ENCODE measurements around the gene SARDH.
A peak's percentile ranks its signal among the peaks of the same experiment; 100 is the strongest.

The SARDH gene

GRCh38 chr9:133783331-133783731, 45.2 kb upstream of the SARDH start:
- H3K79me2 ChIP-seq (ENCODE audit: low read length): no peaks in the 10 kb centered on the region
- H2AFZ ChIP-seq (ENCODE audit: low read length): no peak overlapping the region
- no peaks in the 10 kb centered on the region for H3K9me2 ChIP-seq (replicated peaks; ENCODE audit: insufficient read depth, low read length)
- no peaks in the 10 kb centered on the region; the same call in 1 of the 2 replicates for H3K27me3 ChIP-seq (replicated peaks; ENCODE audit: insufficient read depth, low read length)
- no peaks in the 10 kb centered on the region for H3K36me3 ChIP-seq (replicated peaks; ENCODE audit: insufficient read depth, low read length)
- H3K9ac ChIP-seq (ENCODE audit: low read length): no peak overlapping the region
- no peaks in the 10 kb centered on the region for H4K20me1 ChIP-seq (ENCODE audit: insufficient read depth, low read length)
- TF ChIP-seq EZH2 (optimal IDR thresholded peaks at IDR 0.05; ENCODE audit: low read depth, low read length): no peak
- no peak for TF ChIP-seq EZH2phosphoT487 (IDR thresholded peaks at IDR 0.05; ENCODE audit: low read length)
- TF ChIP-seq, protein P1, sequence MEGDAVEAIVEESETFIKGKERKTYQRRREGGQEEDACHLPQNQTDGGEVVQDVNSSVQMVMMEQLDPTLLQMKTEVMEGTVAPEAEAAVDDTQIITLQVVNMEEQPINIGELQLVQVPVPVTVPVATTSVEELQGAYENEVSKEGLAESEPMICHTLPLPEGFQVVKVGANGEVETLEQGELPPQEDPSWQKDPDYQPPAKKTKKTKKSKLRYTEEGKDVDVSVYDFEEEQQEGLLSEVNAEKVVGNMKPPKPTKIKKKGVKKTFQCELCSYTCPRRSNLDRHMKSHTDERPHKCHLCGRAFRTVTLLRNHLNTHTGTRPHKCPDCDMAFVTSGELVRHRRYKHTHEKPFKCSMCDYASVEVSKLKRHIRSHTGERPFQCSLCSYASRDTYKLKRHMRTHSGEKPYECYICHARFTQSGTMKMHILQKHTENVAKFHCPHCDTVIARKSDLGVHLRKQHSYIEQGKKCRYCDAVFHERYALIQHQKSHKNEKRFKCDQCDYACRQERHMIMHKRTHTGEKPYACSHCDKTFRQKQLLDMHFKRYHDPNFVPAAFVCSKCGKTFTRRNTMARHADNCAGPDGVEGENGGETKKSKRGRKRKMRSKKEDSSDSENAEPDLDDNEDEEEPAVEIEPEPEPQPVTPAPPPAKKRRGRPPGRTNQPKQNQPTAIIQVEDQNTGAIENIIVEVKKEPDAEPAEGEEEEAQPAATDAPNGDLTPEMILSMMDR (IDR thresholded peaks at IDR 0.05; ENCODE audit: low read length): no peak
- no peaks in the 10 kb centered on the region for H3K4me1 ChIP-seq (ENCODE audit: low read length)
- H3F3A ChIP-seq (ENCODE audit: insufficient read depth, low read length): no peaks in the 10 kb centered on the region
- no peaks in the 10 kb centered on the region for H3K9me3 ChIP-seq (replicated peaks; ENCODE audit: insufficient read depth, low read length)
- no peak for DNase-seq
- H3K27ac ChIP-seq (ENCODE audit: low read length): no peak overlapping the region
- no peak overlapping the region for H3K4me2 ChIP-seq (ENCODE audit: low read depth, low read length)
- no peak overlapping the region for H3K4me3 ChIP-seq (ENCODE audit: low read length)

DNA sequence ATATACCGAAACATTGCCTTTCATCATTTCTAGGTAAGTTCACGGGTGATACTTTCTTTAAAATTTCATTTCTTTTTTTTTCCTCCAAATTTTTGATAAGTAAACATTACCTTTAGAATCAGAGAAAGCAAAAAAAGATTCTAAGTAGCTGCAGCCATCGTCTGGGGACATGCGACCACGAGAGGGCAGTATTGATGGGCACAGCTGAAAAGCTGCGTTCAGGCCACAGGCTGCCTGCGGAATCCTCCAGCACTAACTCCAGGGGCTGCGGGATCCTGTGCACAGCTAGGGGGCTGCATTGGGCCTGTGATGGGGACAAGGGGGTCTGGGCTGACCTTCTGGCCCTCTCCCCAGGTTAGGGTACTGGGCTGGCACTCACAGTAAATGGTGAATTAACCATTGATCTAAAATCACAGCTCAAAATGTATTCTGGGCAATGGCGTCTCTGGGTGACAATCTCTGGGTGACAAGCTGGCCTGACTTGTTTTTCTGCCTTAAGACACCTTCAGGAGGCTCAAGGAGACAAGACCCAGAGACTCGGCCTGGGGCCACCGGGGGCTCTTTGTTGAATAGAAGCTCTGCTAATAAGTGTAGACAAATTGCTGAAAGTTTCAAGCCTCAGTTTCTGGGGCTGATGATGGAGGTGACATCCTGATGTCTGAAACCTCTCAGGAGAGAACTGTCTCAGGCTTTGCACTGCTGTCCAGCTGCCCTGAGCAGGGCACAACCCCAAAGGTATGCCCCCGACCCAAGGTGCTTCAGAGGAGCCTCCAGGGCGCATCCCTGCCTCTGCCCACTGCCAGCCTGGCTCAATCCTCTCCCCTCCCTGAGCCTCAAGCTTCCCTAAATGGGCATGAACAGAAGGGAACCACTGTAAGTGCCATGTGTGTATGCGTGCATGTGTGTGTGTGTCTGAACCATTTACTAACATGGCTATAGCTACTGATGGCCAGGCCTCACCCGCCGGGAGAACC, 44.3 kb upstream of the SARDH start:
- H3K9me2 ChIP-seq (replicated peaks; ENCODE audit: insufficient read depth, low read length): no peaks in the 10 kb centered on the region
- no peak overlapping the region for H3K9ac ChIP-seq (ENCODE audit: low read length)
- TF ChIP-seq EZH2 (optimal IDR thresholded peaks at IDR 0.05; ENCODE audit: low read depth, low read length): no peak
- TF ChIP-seq, protein P1 (IDR thresholded peaks at IDR 0.05; ENCODE audit: low read length): peak; percentile 76
- no peak overlapping the region for H3K4me2 ChIP-seq (ENCODE audit: low read depth, low read length)
- no peak overlapping the region for H3K27ac ChIP-seq (ENCODE audit: low read length)
- H3K9me3 ChIP-seq (replicated peaks; ENCODE audit: insufficient read depth, low read length): no peaks in the 10 kb centered on the region
- H3K79me2 ChIP-seq (ENCODE audit: low read length): no peaks in the 10 kb centered on the region
- no peaks in the 10 kb centered on the region for H3K4me1 ChIP-seq (ENCODE audit: low read length)
- H3K27me3 ChIP-seq (replicated peaks; ENCODE audit: insufficient read depth, low read length): peaks cover 3% of the 10 kb centered on the region
- H4K20me1 ChIP-seq (ENCODE audit: insufficient read depth, low read length): no peaks in the 10 kb centered on the region
- H3K4me3 ChIP-seq (ENCODE audit: low read length): no peak overlapping the region
- no peak overlapping the region for H2AFZ ChIP-seq (ENCODE audit: low read length)
- DNase-seq: peak; percentile 55
- H3K36me3 ChIP-seq (replicated peaks; ENCODE audit: insufficient read depth, low read length): no peaks in the 10 kb centered on the region
- H3F3A ChIP-seq (ENCODE audit: insufficient read depth, low read length): no peaks in the 10 kb centered on the region

DNA sequence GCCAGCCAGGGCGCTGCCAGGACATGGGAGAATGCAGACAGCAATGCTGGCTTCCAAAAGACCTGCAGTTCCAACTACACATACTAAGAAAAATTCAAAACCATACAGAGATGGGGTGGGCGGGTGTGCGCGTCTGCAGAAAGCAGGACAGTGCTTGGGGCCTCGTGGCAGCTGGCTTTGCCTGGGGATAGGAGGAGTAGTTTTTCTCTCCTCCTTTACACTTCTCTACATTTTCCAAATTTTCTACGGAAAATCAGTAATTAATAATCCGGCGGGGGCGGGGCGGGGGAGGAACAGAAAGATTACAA, 43.6 kb upstream of the SARDH start:
- peaks cover 9% of the 10 kb centered on the region for H3K27me3 ChIP-seq (replicated peaks; ENCODE audit: insufficient read depth, low read length)
- TF ChIP-seq EZH2 (optimal IDR thresholded peaks at IDR 0.05; ENCODE audit: low read depth, low read length): no peak
- TF ChIP-seq EZH2phosphoT487 (IDR thresholded peaks at IDR 0.05; ENCODE audit: low read length): no peak
- no peak overlapping the region for H3K4me2 ChIP-seq (ENCODE audit: low read depth, low read length)
- no peaks in the 10 kb centered on the region for H4K20me1 ChIP-seq (ENCODE audit: insufficient read depth, low read length)
- no peaks in the 10 kb centered on the region for H3K36me3 ChIP-seq (replicated peaks; ENCODE audit: insufficient read depth, low read length)
- no peak overlapping the region for H3K4me3 ChIP-seq (ENCODE audit: low read length)
- no peak overlapping the region for H3K9ac ChIP-seq (ENCODE audit: low read length)
- no peak overlapping the region for H3K27ac ChIP-seq (ENCODE audit: low read length)
- DNase-seq: no peak
- H3K9me3 ChIP-seq (replicated peaks; ENCODE audit: insufficient read depth, low read length): no peaks in the 10 kb centered on the region
- no peak overlapping the region for H2AFZ ChIP-seq (ENCODE audit: low read length)
- no peaks in the 10 kb centered on the region for H3K9me2 ChIP-seq (replicated peaks; ENCODE audit: insufficient read depth, low read length)
- no peaks in the 10 kb centered on the region for H3K79me2 ChIP-seq (ENCODE audit: low read length)
- no peaks in the 10 kb centered on the region for H3F3A ChIP-seq (ENCODE audit: insufficient read depth, low read length)
- no peaks in the 10 kb centered on the region for H3K4me1 ChIP-seq (ENCODE audit: low read length)
